Activated CD4-positive, alpha-beta T cell treated with anti-CD3 and anti-CD28 coated beads, Interleukin-2, amount 50 U/mL, for 48 hours (primary cell): ENCODE results near the gene MPDU1.
"Not testable (repeated sequence)": the region's sequence is repeated elsewhere in the genome, so short reads cannot be mapped to it uniquely, and the experiment has no call there.

Source experiments
- DNase-seq, 2 experiments: peaks; one replicate each; pipeline ENCODE4 v3.0.0-alpha.2; 2020

MPDU1 gene

DNA sequence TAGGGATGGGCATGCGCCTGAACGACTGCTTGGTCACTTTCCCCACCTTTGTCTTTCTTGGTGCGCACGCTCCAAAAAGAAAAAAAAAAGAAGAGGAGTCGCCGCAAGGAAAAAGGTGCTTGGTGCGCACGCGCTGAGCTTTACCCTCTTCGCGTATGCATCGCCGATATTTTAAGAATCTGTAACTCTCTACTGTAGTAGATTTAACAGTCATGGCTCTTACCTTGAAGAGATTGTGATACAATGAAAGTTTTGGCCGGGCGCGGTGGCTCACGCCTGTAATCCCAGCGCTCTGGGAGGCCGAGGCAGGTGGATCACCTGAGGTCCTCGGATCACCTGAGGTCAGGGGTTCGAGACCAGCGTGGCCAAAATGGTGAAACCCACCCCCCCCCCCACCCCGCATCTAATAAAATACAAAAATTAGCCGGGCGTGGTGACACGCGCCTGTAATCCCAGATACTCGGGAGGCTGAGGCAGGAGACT is 31.7 kb downstream of the MPDU1 start:
- no peak for DNase-seq

DNA sequence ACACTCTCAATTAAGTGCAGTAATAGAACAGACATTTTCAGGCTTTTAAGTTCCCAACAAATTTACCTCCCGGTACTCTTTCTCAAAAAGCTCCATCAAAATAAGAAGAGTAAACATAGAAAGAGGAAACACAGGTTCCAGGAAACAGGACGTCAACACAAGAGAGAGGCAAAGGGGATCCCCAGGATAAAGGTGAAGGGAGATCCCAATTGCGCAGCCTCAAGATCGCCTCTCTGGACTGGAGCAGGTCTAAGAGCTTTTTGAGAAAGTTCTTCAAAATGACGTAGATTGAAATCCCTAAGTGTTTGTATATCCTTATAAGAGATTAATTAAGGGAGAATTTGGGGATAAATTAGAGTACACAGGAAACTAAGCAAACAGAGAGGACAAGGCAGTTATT is 35.0 kb downstream of the MPDU1 start:
- no peak for DNase-seq

DNA sequence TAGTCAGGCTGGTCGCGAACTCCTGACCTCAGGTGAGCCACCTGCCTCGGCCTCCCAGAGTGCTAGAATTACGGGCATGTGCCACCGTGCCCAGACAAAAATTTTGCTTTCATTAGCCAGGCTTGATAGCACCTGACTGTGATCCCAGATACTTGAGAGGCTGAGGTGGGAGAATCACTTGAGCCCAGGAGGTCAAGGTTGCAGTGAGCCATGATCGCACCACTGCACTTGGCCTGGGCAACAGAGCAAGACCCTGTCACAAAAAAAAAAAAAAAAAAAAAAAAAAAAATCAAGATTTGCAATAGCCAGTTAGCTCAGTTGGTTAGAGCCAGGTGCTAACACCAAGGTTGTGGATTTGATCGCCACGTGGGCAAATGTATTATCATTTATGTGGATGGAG is 37.2 kb downstream of the MPDU1 start:
- no peak for DNase-seq

DNA sequence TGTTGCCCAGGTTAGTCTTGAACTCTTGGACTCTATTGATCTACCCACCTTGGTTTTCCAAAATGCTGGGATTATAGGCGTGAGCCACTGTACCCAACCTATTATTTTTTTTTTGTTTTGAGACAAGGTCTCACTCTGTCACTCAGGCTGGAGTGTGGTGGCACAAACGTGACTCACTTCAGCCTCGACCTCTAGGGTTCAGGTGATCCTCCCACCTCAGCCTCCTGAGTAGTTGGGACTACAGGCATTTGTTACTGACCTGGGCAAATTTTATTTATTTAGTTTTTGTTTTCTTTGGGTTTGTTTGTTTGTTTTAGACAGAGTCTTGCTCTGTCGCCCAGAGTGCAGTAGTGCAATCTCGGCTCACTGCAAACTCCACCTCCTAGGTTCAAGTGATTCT is 40.0 kb downstream of the MPDU1 start:
- no peak for DNase-seq

DNA sequence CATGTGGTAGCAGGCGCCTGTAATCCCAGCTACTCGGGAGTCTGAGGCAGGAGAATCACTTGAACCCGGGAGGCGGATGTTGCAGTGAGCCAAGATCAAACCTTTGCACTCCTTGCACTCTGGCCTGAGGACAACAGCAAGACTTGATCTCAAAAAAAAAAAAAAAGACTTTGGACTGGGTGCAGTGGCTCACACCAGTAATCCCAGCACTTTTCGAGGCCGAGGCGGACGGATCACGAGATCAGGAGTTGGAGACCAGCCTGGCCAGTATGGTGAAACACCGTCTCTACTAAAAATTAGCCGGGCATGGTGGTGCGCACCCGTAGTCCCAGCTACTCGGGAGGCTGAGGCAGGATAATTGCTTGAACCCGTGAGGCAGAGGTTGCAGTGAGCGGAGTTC is 42.1 kb downstream of the MPDU1 start:
- not testable (repeated sequence) for DNase-seq

DNA sequence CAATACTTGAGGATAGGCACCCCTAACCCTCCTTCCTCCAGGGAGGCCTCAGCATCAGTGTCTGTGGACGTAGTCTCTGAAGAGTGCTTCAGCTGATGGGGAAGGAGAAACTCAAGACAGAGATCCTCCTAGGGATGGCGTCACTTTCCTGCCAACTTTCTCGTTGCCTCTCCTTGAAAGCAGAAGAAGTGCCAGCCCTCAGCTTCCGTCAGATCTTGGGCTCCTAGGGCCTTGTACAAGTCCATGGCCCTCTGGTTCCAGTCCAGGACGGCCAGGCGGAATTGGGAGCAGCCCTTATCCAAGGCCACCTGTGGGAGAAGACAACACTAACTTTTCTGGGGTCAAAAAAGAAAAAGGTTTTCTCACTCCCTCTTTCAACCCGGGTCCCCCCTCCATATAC is 42.7 kb downstream of the MPDU1 start:
- DNase-seq = no peak

DNA sequence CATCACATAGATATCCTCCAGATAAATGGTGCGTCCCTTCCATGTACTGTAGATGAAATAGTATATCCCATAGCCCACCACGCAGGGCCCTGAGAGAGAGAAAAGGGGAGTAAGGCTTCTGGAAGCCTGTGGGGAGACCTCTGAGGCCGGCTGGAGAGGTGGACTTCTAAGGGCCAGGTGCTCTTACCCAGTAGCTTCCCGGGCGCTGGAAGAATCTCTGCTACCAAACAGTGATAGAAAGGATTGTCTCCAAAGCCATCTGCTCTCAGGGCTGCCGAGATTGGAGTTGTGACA is 43.3 kb downstream of the MPDU1 start:
- no peak for DNase-seq

DNA sequence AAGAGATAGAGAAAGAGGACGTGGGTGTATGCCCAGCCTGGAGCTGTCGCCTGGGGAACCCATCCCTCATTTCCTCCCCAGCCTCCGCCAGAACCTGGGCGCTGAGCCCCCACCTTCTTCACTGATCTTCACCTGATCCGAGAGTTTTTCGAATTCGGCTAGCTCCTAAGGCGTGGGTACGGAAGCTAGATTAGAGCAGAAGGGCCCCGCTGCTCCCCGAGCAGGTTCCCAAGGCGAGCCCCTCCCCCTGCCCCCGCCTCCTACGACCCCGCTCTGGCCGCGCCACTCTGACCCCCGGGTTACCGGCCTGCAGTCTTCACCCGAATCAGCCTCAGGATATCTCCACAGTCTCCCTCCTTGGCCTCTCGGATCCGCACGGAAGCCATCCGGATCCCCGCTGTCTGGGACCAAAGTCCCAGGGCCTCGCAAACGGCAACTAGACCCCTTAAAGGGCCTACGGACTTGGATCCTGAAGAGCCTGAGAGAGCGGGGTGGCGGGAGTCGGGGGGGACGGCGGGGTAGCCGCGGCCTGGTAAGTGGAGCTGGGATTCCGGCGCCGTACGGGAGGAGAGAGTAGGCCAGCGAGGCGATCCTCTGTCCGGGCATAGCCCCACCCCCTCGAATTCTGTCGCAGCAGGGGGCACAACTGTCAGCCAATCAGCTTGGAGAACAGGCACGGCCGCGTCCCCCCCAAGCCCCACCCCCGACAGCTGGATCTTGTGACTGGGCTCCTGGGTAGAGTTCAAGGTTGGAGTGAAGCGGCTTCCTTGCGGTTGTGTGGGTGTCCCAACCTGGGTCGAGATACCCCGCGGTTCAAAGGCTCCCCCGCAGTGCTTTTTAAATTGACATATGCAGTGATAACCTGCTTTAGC is 43.8 kb downstream of the MPDU1 start, which contains the start of gene SAT2:
SAT2 (minus strand) TSS at position 572 of the 872 bp plus-strand sequence; CDS start at position 386, 186 bp downstream.
- peak; percentile 88 to 90 for DNase-seq

DNA sequence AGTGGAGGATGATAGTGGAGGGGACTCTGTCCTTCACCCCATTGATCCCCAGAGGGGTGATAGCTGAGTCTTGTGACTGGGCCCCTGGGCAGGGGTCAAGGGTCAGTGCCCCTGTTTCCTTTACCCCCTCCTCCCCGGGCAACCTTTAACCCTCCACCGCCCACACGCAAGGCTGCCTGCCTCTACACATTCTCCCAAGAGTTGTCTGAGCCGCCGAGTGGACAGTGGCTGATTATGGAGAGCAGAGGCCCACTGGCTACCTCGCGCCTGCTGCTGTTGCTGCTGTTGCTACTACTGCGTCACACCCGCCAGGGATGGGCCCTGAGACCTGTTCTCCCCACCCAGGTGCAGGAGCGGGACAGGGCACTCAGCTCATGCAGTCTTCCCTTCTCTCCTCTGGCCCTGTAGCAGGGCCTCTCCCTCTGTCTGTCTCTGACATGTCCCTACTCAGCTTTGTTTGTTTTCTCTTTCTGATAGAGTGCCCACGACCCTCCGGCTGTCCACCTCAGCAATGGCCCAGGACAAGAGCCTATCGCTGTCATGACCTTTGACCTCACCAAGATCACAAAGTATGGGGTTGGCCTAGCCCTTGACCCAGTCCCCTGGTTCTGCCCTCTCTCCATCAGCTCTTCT is 46.4 kb downstream of the MPDU1 start, which contains the start of gene SHBG:
SHBG (plus strand) TSS at position 197 of the 633 bp plus-strand sequence; CDS start at position 235, 38 bp downstream.
- DNase-seq = no peak

DNA sequence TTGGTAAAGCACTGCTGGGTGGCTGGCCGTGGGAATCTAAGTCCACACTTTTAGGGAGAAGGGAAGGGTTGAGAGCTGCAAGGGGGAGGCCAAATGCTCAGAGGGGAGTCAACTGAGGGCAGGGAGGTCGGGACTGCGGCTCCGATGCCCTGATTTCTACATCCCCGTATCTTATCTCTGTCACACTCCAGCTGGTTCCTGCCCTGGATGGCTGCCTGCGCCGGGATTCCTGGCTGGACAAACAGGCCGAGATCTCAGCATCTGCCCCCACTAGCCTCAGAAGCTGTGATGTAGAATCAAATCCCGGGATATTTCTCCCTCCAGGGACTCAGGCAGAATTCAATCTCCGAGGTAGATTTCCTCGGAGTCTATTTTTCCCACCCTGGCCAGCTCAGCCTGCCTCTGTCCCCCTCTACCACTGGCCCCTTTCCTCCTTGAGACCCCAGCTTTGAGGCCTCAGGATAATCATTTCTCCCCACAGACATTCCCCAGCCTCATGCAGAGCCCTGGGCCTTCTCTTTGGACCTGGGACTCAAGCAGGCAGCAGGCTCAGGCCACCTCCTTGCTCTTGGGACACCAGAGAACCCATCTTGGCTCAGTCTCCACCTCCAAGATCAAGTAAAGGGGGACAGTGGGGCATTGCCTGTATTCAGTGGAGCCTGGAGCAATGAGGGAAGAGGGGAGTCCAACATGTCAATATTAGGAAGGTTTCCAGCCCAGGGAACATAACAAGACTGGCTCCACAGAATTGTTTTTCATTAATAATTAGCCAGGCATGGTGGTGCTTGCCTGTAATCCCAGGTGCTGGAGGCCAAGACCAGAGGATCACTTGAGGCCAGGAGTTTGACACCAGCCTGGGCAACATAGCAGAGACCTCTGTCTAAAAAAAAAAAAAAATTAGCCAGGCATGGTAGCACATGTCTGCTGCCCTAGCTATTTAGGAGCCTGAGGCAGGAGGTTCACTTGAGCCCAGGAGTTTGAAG is 48.0 kb downstream of the MPDU1 start:
- DNase-seq = no peak

DNA sequence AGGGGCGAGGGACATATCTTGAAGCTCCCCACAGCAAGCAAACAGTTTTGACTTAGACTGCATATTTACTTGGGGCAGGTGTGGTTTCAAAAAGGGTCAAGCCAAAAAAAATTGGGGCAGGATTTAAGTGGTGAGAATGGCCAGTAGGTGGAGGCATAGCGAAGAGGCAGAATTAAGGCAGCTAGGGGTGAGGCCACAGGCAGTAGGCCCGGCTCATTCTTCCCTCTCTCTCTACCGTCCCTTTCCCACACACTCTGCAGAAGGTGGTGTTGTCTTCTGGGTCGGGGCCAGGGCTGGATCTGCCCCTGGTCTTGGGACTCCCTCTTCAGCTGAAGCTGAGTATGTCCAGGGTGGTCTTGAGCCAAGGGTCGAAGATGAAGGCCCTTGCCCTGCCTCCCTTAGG is 48.8 kb downstream of the MPDU1 start:
- DNase-seq = peak; percentile 21 to 37

DNA sequence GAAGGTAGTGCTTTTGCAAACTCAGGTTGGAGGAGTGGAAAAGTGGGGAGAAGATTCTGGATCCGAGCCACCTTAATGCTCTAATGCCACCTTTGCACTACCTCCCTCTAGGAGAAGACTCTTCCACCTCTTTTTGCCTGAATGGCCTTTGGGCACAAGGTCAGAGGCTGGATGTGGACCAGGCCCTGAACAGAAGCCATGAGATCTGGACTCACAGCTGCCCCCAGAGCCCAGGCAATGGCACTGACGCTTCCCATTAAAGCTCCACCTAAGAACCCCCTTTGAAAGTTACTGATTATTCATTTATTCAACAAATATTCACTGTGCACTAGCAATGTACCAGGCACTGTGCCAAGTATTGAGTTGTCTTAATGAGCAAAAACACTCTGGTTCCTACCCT is 49.4 kb downstream of the MPDU1 start:
- DNase-seq = no peak

DNA sequence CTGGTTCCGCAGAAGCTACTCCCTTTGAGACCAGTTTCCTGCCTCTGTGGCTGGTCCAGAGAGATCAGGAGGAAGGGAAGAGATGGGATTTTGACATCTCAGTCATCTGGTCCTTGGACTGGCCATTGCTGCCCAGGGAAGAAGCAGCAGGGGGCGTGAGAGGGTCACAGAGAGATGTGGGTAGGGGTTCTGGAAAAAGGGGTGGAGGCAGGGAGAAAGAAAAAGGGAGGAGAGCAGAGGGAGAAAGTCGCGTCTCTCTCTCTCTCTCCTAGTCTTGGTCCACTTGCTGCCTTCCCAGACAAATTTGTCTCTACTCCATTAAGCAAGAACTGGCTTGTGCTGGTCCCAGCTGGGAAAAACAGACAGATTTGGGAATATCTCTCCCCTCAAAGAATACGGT is 50.7 kb downstream of the MPDU1 start:
- DNase-seq = peak; percentile 31 to 45

DNA sequence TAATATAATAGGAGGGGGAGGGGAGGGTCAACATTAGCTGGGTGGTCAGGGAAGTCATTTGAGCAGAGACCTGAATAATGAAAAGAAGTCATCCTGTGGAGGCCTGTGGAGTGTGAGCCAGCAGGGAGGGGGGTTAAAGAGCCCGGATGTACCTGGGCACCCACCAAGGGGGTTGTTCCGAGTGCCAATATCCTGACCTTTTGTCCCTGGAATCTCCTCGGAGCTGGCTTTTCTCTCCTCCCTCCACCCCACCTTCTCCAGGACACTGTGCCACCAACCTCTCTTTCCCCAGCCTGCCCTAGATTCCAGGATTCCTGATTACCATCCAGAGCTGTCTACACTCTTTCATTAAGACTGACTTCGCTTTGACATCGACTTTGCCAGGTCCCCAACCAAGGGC is 52.5 kb downstream of the MPDU1 start:
- no peak for DNase-seq
